Stomach (tissue), 4 donors: Measurements from ENCODE around the gene MED13L.

Experiments
- EP300 ChIP-seq: sonication (generic); formaldehyde crosslinking; IDR thresholded peaks from one replicate; pipeline ENCODE4 v1.6.1; 2017; ENCODE audit warnings: antibody characterized with exemption
- POLR2A ChIP-seq, 4 donors: fragments of 450-650 bp; IDR thresholded peaks; one replicate each; pipeline ENCODE4 v1.6.1; 2016; ENCODE audit warnings: antibody characterized with exemption in 4 of 4, control low read depth in 2 of 4, mild to moderate bottlenecking in 1 of 4, moderate library complexity in 1 of 4
- POLR2AphosphoS5 ChIP-seq, 3 donors: sonication (generic); formaldehyde crosslinking; IDR thresholded peaks; one replicate each; pipeline ENCODE4 v1.6.1; 2016; ENCODE audit warnings: antibody characterized with exemption in 3 of 3
- TF ChIP-seq, protein P1 (sequence below), 7 experiments: fragments of 450-650 bp in 4 of 7; fragments of 200-600 bp in 3 of 7; sonication (generic) in 3 of 7; IDR thresholded peaks; one replicate each; pipeline ENCODE4 v1.5.1; 2016 to 2019; ENCODE audit warnings: antibody characterized with exemption in 7 of 7, control low read depth in 2 of 7, mild to moderate bottlenecking in 1 of 7

DNA sequence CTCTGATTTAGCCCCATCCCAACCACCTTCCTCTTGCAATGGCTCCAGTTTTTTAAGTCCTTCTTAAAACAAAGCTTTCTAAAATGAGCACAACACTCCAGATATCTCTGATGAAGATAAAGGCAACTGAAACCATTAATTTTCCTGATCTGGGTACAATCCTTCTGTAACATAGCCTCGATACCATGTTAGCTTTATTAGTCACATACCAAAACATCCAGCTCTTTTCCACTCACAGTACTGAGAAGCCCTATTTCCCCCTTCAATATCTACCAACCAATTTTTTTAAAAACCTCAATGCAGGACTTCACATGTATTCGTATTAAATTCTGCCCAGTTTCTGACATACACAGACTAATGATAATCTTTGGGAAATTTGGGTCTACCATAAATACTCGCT, 105.9 kb downstream of the MED13L start:
- no peak for TF ChIP-seq POLR2A (IDR thresholded peaks at IDR 0.05)
- TF ChIP-seq, protein P1, sequence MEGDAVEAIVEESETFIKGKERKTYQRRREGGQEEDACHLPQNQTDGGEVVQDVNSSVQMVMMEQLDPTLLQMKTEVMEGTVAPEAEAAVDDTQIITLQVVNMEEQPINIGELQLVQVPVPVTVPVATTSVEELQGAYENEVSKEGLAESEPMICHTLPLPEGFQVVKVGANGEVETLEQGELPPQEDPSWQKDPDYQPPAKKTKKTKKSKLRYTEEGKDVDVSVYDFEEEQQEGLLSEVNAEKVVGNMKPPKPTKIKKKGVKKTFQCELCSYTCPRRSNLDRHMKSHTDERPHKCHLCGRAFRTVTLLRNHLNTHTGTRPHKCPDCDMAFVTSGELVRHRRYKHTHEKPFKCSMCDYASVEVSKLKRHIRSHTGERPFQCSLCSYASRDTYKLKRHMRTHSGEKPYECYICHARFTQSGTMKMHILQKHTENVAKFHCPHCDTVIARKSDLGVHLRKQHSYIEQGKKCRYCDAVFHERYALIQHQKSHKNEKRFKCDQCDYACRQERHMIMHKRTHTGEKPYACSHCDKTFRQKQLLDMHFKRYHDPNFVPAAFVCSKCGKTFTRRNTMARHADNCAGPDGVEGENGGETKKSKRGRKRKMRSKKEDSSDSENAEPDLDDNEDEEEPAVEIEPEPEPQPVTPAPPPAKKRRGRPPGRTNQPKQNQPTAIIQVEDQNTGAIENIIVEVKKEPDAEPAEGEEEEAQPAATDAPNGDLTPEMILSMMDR (IDR thresholded peaks at IDR 0.05) = no peak
- TF ChIP-seq POLR2AphosphoS5 (IDR thresholded peaks at IDR 0.05) = no peak
- TF ChIP-seq EP300 = no peak
